ENCODE results near the gene PHIP. TPM values are rescaled to one million over a fixed set of nuclear protein-coding genes. Genes with fewer than 3 reads are reported as not detected.

The PHIP gene
- total RNA-seq, 6 experiments from 2014 or later: 15.7 to 18.7 (median 17.6) TPM

DNA sequence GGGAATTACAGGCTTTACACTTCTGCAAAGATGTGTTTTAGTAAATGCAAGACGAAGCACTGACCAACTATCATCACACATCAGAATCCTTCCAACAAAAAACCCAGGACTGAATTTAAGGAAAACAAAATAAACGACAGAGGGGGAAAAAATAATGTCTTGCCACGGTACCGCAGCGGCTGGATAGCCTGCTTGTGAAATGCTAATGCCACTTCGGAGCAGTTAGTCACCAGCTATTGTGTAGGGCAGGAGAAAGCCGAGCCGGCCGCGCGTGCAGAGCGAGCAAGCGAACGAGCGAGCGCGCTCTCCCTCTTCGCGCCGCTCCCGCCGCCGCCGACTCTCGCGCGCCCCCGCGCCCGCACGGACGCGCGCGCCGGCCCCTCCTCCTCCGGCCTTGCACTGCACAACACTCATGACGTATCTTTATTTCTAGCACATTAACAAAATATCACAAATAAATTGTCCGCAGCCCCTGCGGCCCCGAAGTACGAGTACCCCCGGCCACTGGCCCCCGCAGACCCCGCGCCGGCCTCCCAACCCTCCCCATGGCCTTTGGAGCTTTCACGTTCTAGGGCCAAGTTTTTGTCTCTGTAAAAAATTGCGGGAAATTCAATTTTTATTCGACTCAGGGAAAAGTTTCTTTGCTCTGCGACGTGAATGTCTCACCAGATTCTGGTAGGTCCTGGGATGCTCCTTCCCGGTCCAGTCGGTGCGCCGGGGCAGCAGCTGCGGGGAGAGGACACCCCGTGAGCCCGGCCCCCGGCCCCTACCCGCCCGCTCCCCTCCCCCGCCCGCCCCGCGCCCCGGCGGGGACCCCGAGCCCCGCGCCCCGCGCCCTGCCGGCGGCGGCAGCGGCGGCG is 1.0 kb downstream of the PHIP start:
- peak; percentile 95 for DNase-seq
- Mint-ChIP-seq H3K4me1 (ENCODE audit: low read depth) (peaks cover 53% of the 10 kb centered on the region), H3K36me3 (ENCODE audit: low read depth) (peaks cover 8% of the 10 kb centered on the region), H3K4me3 (peak overlapping the region; percentile 93), H3K27ac (peak overlapping the region; percentile 91), H3K9me3 (no peaks in the 10 kb centered on the region), H3K27me3 (ENCODE audit: insufficient read depth) (no peaks in the 10 kb centered on the region; the same call in none of the 2 replicates)
- 0 out of 2 replicates have a peak, but pooled peaks have one; percentile 10 for TF ChIP-seq CTCF (IDR thresholded peaks at IDR 0.05)

- no peak for DNase-seq
- TF ChIP-seq CTCF (IDR thresholded peaks at IDR 0.05): no peak
- H3K4me1 Mint-ChIP-seq (ENCODE audit: low read depth): peaks cover 59% of the 10 kb centered on the region
Observed at GRCh38 chr6:79076160-79076559, 1.9 kb downstream of the PHIP start.

GRCh38 chr6:79073888-79074287 is 4.2 kb downstream of the PHIP start:
- Mint-ChIP-seq H3K4me1 (ENCODE audit: low read depth) (peaks cover 59% of the 10 kb centered on the region), H3K27me3 (ENCODE audit: insufficient read depth) (no peaks in the 10 kb centered on the region; the same call in none of the 2 replicates), H3K36me3 (ENCODE audit: low read depth) (peaks cover 8% of the 10 kb centered on the region), H3K9me3 (no peaks in the 10 kb centered on the region), H3K27ac (peak overlapping the region; percentile 66), H3K4me3 (peak overlapping the region; percentile 50)
- no peak for TF ChIP-seq CTCF (IDR thresholded peaks at IDR 0.05)
- DNase-seq: no peak

More at GRCh38 chr6:79076160-79076559, 1.9 kb downstream of the PHIP start:
- H3K27me3 Mint-ChIP-seq (ENCODE audit: insufficient read depth): no peaks in the 10 kb centered on the region; the same call in none of the 2 replicates
- peaks cover 8% of the 10 kb centered on the region for H3K36me3 Mint-ChIP-seq (ENCODE audit: low read depth)
- no peaks in the 10 kb centered on the region for H3K9me3 Mint-ChIP-seq
- peak overlapping the region; percentile 93 for H3K4me3 Mint-ChIP-seq
- H3K27ac Mint-ChIP-seq: peak overlapping the region; percentile 91

DNA sequence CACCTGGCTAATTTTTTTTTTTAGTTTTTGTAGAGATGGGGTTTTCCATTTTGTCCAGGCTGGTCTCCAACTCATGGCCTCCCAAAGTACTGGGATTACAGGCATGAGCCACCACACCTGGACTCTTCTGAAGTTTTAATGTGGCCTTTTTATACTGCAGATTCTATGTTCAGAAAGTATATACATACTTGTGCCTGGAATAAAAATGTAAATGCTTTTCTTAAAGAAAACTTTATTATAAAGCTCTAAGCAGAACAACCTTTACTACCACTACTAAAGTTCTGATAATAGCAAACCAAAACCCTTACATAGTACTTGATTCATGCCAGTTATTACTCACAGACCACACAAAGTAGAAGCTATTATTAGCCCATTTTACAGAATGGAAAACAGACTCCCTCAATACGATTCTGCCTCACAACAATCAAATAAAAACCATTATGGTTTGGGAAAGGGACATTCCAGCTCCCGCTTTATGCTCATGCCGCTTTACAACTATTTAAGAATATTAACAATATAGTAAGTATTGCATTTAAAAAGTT is 5.3 kb downstream of the PHIP start:
- H3K27ac Mint-ChIP-seq: no peak overlapping the region
- no peak for DNase-seq
- H3K27me3 Mint-ChIP-seq (ENCODE audit: insufficient read depth): no peaks in the 10 kb centered on the region
- TF ChIP-seq CTCF (IDR thresholded peaks at IDR 0.05): no peak
- no peaks in the 10 kb centered on the region for H3K9me3 Mint-ChIP-seq
- peaks cover 59% of the 10 kb centered on the region for H3K4me1 Mint-ChIP-seq (ENCODE audit: low read depth)
- no peak overlapping the region for H3K4me3 Mint-ChIP-seq
- peaks cover 9% of the 10 kb centered on the region for H3K36me3 Mint-ChIP-seq (ENCODE audit: low read depth)

GRCh38 chr6:79071547-79071946 is 6.5 kb downstream of the PHIP start:
- H3K4me1 Mint-ChIP-seq (ENCODE audit: low read depth): peaks cover 67% of the 10 kb centered on the region
- H3K27ac Mint-ChIP-seq: no peak overlapping the region
- H3K36me3 Mint-ChIP-seq (ENCODE audit: low read depth): peaks cover 16% of the 10 kb centered on the region
- no peak overlapping the region for H3K4me3 Mint-ChIP-seq
- H3K9me3 Mint-ChIP-seq: no peaks in the 10 kb centered on the region
- no peak for TF ChIP-seq CTCF (IDR thresholded peaks at IDR 0.05)
- no peaks in the 10 kb centered on the region for H3K27me3 Mint-ChIP-seq (ENCODE audit: insufficient read depth)
- DNase-seq: no peak

Data from HFFc6 (cell line).